HG03520 (cell line): ENCODE measurements around the gene RPL28.
"Not testable (repeated sequence)": the region's sequence is repeated elsewhere in the genome, so short reads cannot be mapped to it uniquely, and the experiment has no call there.

Source experiments
- ATAC-seq: cut with Tn5 transposase; IDR thresholded peaks from one replicate; pipeline ENCODE4 v1.9.1; 2021; ENCODE audit warnings: mild to moderate bottlenecking, moderate library complexity; ENCODE audit not compliant: unreplicated experiment

Gene RPL28

GRCh38 chr19:55391191-55391670, 5.5 kb downstream of the RPL28 start:
- ATAC-seq: no peak

GRCh38 chr19:55391702-55392615, 6.2 kb downstream of the RPL28 start:
- ATAC-seq: no peak

- no peak for ATAC-seq
Observed at GRCh38 chr19:55392820-55393761, 7.4 kb downstream of the RPL28 start.

GRCh38 chr19:55398200-55398925, 12.6 kb downstream of the RPL28 start:
- no peak for ATAC-seq

- no peak for ATAC-seq
Observed at GRCh38 chr19:55400281-55401087, 14.8 kb downstream of the RPL28 start.

GRCh38 chr19:55401390-55401789, 15.7 kb downstream of the RPL28 start:
- not testable (repeated sequence) for ATAC-seq

- no peak for ATAC-seq
Observed at GRCh38 chr19:55402509-55402908, 16.8 kb downstream of the RPL28 start.

- no peak for ATAC-seq
Observed at GRCh38 chr19:55405638-55406037, 19.9 kb downstream of the RPL28 start.

GRCh38 chr19:55406091-55406825, 20.5 kb downstream of the RPL28 start:
- no peak for ATAC-seq

- peak; percentile 2 for ATAC-seq
Observed at GRCh38 chr19:55406826-55407549, 21.3 kb downstream of the RPL28 start.

- not testable (repeated sequence) for ATAC-seq
Observed at GRCh38 chr19:55407550-55407799, 21.7 kb downstream of the RPL28 start, which contains the start of gene UBE2S. TSS of gene UBE2S (minus strand) at chr19:55407788. CDS start at chr19:55407589, 199 bp downstream.

GRCh38 chr19:55407800-55408532, 22.2 kb downstream of the RPL28 start:
- ATAC-seq: peak; percentile 76

- ATAC-seq: no peak
Observed at GRCh38 chr19:55408533-55408872, 22.8 kb downstream of the RPL28 start.

- not testable (repeated sequence) for ATAC-seq
Observed at GRCh38 chr19:55409179-55409578, 23.4 kb downstream of the RPL28 start.

GRCh38 chr19:55410168-55410567, 24.4 kb downstream of the RPL28 start:
- ATAC-seq: no peak

GRCh38 chr19:55418185-55418584, 32.5 kb downstream of the RPL28 start:
- no peak for ATAC-seq

GRCh38 chr19:55419103-55419502, 33.4 kb downstream of the RPL28 start:
- no peak for ATAC-seq

- no peak for ATAC-seq
Observed at GRCh38 chr19:55419624-55420236, 34.0 kb downstream of the RPL28 start.
